Heart left ventricle (tissue), 16 donors: ENCODE results near the gene HOXB8. TPM values are rescaled to one million over a fixed set of nuclear protein-coding genes. Genes with fewer than 3 reads are reported as not detected.

Experiments used
- ATAC-seq, 4 donors: fragments of 200-7000 bp; cut with Tn5 transposase; one replicate each; pipeline ENCODE4 v1.9.1; 2020 to 2022; ENCODE audit warnings: moderate library complexity in 4 of 4, mild to moderate bottlenecking in 3 of 4, moderate number of reproducible peaks in 1 of 4
- DNase-seq, 5 donors: peaks; one replicate each; pipeline ENCODE4 v3.0.0-alpha.2; 2020
- H3K27ac ChIP-seq, 12 donors: fragments of 200-600 bp; sonication (generic) in 4 of 12; one replicate each; pipeline versions ENCODE4 v1.5.0 to v1.8.0; 2016 to 2022; ENCODE audit warnings: mild to moderate bottlenecking in 2 of 12
- H3K27me3 ChIP-seq, 9 donors: fragments of 200-600 bp; sonication (generic) in 2 of 9; one replicate each; pipeline versions ENCODE4 v1.5.1 to v1.8.0; 2016 to 2022; ENCODE audit warnings: mild to moderate bottlenecking in 3 of 9
- H3K36me3 ChIP-seq, 9 donors: fragments of 200-600 bp; sonication (generic) in 2 of 9; one replicate each; pipeline versions ENCODE4 v1.5.0 to v1.8.0; 2018 to 2022; ENCODE audit warnings: mild to moderate bottlenecking in 2 of 9
- H3K4me1 ChIP-seq, 12 donors: fragments of 200-600 bp; sonication (generic) in 4 of 12; one replicate each; pipeline versions ENCODE4 v1.5.0 to v1.8.0; 2016 to 2022; ENCODE audit warnings: mild to moderate bottlenecking in 3 of 12
- H3K4me3 ChIP-seq, 12 donors: fragments of 200-600 bp; sonication (generic) in 4 of 12; one replicate each; pipeline versions ENCODE4 v1.5.0 to v1.8.0; 2017 to 2022; ENCODE audit warnings: mild to moderate bottlenecking in 9 of 12, moderate library complexity in 4 of 12
- H3K9me3 ChIP-seq, 12 donors: fragments of 200-600 bp; sonication (generic) in 4 of 12; one replicate each; pipeline versions ENCODE4 v1.5.0 to v1.8.0; 2016 to 2022; ENCODE audit warnings: mild to moderate bottlenecking in 1 of 12
- CTCF ChIP-seq, 12 donors: fragments of 200-600 bp; sonication (generic) in 4 of 12; IDR thresholded peaks; one replicate each; pipeline versions ENCODE4 v1.5.0 to v1.8.0; 2018 to 2022; ENCODE audit warnings: antibody characterized with exemption in 12 of 12, mild to moderate bottlenecking in 5 of 12
- POLR2A ChIP-seq, 2 donors: fragments of 450-650 bp; IDR thresholded peaks; one replicate each; pipeline ENCODE4 v1.6.1; 2017; ENCODE audit warnings: antibody characterized with exemption in 2 of 2, mild to moderate bottlenecking in 2 of 2, moderate library complexity in 2 of 2
- WGBS, 4 donors: extraction: QIAGEN DNeasy Blood & Tissue Kit in 2 of 4; methylation state at CpG; one replicate each; pipeline versions ENCODE4 v1.1.5 to v1.1.7; 2013 to 2018; 5-methylcytosine and 5-hydroxymethylcytosine counted together
- intact Hi-C, 10 donors: fragments of 100-400 bp; cut with DNase I; formaldehyde crosslinking; loops; one replicate each; pipeline versions ENCODE4 v1.11.1 to v1.14.2; 2022
- polyA plus RNA-seq, 2 donors: library from polyadenylated mRNA; stranded (reverse); fragments of 200-250 nt; gene quantifications; one replicate each; pipeline ENCODE4 v1.2.3, GENCODE V29; 2013
- total RNA-seq, 9 donors: library from RNA; depleted of rRNA in 2 of 9; stranded (reverse); fragments of >200 nt in 2 of 9; fragmentation: NEBNext Ultra II Directional in 3 of 9; extraction: Animal tissue kit (Norgen Biotek cat#: 25700) in 3 of 9; gene quantifications; one replicate each; pipeline versions ENCODE4 v1.1.0 to v1.2.4, GENCODE V29; 2016 to 2023
- donor health status: ischemic (EF 13 %, LVEDD 7.1; RV severe dilation, severe dysfunction).
- donor health status: healthy with polysubstance abuse.
- donor health status: DM: no; HTN: yes; CAD: no.
- donor health status: DM: no; HTN: no; CAD: no.
- donor health status: ischemic (EF 25% LVEDD 6.9; RV normal size, moderate dysfunction).
- donor health status: ischemic (EF 25% LVEDD 5.7; RV mildly dilated, moderate dysfunction).
- donor health status: healthy.
- donor health status: DM: yes; HTN: yes; CAD: no.
- donor health status: ischemic (EF 35%, LVEDD 5.7; RV mildly dilated, moderate dysfunction).
- donor health status: nonischemic (EF 11% LVEDD 7.7; RV severe dilation, severe dysfunction).
- donor health status: DM: yes; HTN: yes; CAD: no.
- donor health status: PGD.
- donor health status: ischemic (EF 29% LVEDD 5.4; RV normal size, mild dysfunction).
- donor health status: nonischemic (EF 23%, LVEDD 6.1; RV moderate dilation, normal function).

Gene HOXB8
- total and polyA plus RNA-seq, 11 donors: not detected

GRCh38 chr17:48644910-48645557 lies 29.9 kb upstream of the HOXB8 start:
- H3K9me3 ChIP-seq: no peaks in the 10 kb centered on the region
- H3K4me1 ChIP-seq: peaks cover 0 to 14% (median 0%) of the 10 kb centered on the region in 12 donors
- WGBS, 4 donors: 19 to 38% (median 29%) methylated on average over 4 to 6 of the region's 6 CpGs
- no peaks in the 10 kb centered on the region for H3K36me3 ChIP-seq
- TF ChIP-seq CTCF (IDR thresholded peaks at IDR 0.05) (no peak), POLR2A (IDR thresholded peaks at IDR 0.05) (no peak)
- H3K27ac ChIP-seq: no peak overlapping the region
- intact Hi-C loops: no loop called here
- H3K27me3 ChIP-seq: peaks cover 61 to 100% (median 86%) of the 10 kb centered on the region in 9 donors
- no peak for ATAC-seq
- no peak overlapping the region for H3K4me3 ChIP-seq
- no peak for DNase-seq

GRCh38 chr17:48644159-48644558 lies 29.1 kb upstream of the HOXB8 start:
- Histone ChIP-seq H3K36me3 (no peaks in the 10 kb centered on the region), H3K27ac (no peak overlapping the region), H3K4me3 (no peak overlapping the region), H3K9me3 (no peaks in the 10 kb centered on the region), H3K4me1 (peaks cover 0 to 14% (median 0%) of the 10 kb centered on the region in 12 donors), H3K27me3 (peaks cover 69 to 100% (median 94%) of the 10 kb centered on the region in 9 donors)
- ATAC-seq: no peak
- DNase-seq: no peak
- 57 to 75% (median 70%) methylated on average over 1 of the region's 1 CpG for WGBS, 4 donors
- intact Hi-C loops: no loop called here
- TF ChIP-seq CTCF (IDR thresholded peaks at IDR 0.05) (no peak), POLR2A (IDR thresholded peaks at IDR 0.05) (no peak)

- intact Hi-C loops: no loop called here
- Histone ChIP-seq H3K27me3 (peaks cover 73 to 100% (median 95%) of the 10 kb centered on the region in 9 donors), H3K36me3 (no peaks in the 10 kb centered on the region), H3K4me3 (no peak overlapping the region), H3K9me3 (no peaks in the 10 kb centered on the region), H3K27ac (no peak overlapping the region), H3K4me1 (peaks cover 0 to 14% (median 0%) of the 10 kb centered on the region in 12 donors)
- DNase-seq (no peak), ATAC-seq (no peak)
- TF ChIP-seq CTCF (IDR thresholded peaks at IDR 0.05) (no peak), POLR2A (IDR thresholded peaks at IDR 0.05) (no peak)
Observed at GRCh38 chr17:48643697-48644012, 28.6 kb upstream of the HOXB8 start.

DNA sequence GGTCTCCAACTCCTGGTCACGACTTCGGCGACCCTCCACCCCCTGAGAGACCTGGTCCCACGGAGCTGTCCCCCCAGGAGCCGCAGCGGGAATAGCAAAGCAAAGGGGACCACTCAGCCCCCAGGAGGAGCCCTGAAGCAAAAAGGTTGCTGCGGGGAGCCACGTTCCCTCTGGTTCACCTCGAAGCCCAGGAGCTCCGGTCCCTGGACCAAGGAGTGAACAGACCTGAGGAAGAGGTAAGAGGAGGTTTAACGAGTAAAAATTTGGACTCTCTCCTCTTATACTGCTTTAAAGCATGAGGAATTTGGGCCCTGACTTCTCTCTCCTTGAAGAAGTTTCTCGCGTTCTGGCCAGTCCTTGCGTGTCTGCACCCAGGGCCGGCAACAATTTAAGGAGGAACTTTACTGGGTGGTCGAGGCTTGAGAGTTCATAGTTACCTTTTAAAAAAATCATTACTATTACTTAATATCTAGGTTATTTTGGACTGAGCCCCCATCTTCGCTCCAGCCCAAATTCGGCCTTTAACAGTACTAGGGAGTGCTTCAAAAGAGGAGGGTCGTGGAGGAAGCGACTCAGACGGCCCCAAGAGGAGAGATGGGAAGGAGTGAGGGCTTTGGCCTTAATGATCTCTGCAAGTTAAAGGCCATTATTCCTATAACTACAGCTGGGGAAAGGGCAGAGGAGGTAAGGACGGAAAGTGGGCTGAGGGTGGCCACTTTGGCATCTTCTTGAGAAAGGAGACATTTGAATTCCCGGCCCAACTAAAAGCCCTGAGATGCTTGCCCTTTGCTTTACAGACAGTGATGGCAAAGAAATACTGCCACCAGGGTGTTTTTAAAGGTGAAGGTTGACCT lies 28.0 kb upstream of the HOXB8 start:
- no peak overlapping the region for H3K27ac ChIP-seq
- no peaks in the 10 kb centered on the region for H3K36me3 ChIP-seq
- no peak for ATAC-seq
- no peak overlapping the region for H3K4me3 ChIP-seq
- H3K9me3 ChIP-seq: no peaks in the 10 kb centered on the region
- H3K4me1 ChIP-seq: peaks cover 0 to 14% (median 0%) of the 10 kb centered on the region in 12 donors
- intact Hi-C loops: no loop called here
- TF ChIP-seq POLR2A (IDR thresholded peaks at IDR 0.05) (no peak), CTCF (IDR thresholded peaks at IDR 0.05) (no peak)
- peaks cover 71 to 100% (median 95%) of the 10 kb centered on the region in 9 donors for H3K27me3 ChIP-seq
- DNase-seq: no peak
- 17 to 23% (median 17%) methylated on average over 23 of the region's 23 CpGs for WGBS, 4 donors
